GM12892 (cell line): ENCODE data around the gene KCNIP4.

Source experiments
- POLR2A ChIP-seq: IDR thresholded peaks from 2 replicates; pipeline ENCODE4 v1.6.1; 2011; ENCODE audit warnings: low read depth, low read length, control low read depth
- TAF1 ChIP-seq: IDR thresholded peaks from 2 replicates; pipeline ENCODE4 v1.6.1; 2011; ENCODE audit warnings: low read depth, mild to moderate bottlenecking, control low read depth, low read length, borderline replicate concordance

DNA sequence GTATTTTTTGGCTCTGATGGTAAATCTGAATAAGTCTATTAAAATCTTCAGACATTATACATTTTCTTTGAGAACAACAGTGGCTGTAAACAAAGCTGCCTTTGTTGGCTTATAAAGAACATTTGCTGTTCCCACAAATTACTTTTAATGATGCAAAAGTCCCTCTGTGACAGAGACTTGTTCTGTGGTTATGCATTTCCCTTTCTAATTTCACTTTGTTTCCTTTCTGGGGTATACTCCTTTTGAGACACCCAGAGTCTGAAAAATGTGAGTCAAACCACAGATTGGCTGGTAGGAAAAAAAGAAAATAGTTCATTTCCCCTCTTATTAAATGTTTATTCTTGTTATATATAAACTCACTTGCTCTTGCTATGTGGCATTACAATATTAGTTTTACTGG is 845.9 kb downstream of the KCNIP4 start:
- no peak for TF ChIP-seq TAF1
- no peak for TF ChIP-seq POLR2A
